ENCODE data around the gene MAD1L1.
"Not testable (repeated sequence)": the region's sequence is repeated elsewhere in the genome, so short reads cannot be mapped to it uniquely, and the experiment has no call there.

The MAD1L1 gene

DNA sequence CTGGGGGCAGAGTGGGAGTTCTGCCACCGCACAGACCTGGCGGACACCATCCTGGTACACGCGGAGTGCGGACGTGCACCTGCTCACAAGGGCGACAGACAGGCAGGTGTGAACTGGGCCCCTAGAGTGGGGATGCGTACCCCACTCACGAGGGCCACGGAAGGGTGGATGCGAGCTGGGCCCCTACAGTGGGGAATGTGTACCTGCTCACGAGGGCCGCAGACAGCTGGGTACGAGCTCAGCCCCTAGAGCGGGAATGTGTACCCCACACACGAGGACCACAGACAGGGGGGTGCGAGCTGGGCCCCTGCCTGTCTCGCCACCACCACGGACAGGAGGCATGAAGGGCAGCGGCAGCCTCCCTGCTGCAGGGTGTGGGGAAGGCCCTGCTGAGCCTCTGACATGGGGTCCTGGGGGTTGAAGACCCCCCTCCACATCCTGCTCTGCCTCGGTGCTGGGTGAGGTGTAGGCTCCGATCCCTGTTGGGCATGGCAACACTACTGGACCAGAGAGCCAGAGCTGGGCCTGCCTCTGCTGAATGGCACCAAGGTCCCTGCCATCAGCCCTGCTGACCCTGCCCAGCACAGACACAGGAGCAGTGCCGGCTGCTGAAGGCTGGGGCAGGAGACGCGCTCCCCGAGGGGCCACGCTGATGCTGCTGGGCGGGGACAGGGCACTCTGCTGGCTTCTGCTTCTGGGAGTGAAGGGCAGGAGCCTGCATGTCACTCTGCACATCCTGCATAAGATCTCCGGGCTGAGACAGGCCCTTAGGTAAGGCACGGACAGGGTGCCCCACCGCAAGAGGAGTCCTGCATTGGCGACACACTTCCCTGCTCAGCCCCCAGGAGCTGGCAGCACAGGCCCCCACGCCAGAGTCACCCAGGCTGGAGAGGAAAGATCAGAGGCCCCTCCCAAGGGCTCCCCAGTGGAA lies 259.2 kb downstream of the MAD1L1 start:
- Histone ChIP-seq H3K4me3 (ENCODE audit: low read length) (no peak overlapping the region), H3K36me3 (ENCODE audit: control insufficient read depth, insufficient read depth, low read length) (no peaks in the 10 kb centered on the region), H3K9ac (ENCODE audit: low read length) (no peak overlapping the region), H3K27ac (ENCODE audit: low read depth, low read length) (no peak overlapping the region), H3K27me3 (ENCODE audit: control insufficient read depth, insufficient read depth, low read length) (no peaks in the 10 kb centered on the region), H3K4me1 (ENCODE audit: control insufficient read depth, insufficient read depth, low read length) (no peaks in the 10 kb centered on the region)

DNA sequence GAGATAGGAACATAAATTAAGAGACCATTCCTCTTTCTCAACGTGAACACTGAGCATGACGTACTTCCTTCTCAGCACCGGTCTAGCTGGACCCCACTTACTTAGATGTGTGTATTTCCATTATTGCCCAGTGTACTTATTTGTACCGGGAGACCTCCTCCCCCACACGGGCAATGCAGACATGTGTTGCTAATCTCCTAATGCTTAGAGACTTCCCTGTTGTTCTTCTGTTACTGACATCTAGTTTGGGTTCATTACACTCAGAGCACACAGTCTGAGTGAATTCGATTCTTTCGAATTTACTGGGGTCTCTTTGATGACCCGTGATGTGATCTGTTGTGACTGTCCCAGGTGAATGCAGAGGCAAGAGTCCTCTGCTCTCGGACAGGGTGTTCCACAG lies 260.0 kb downstream of the MAD1L1 start:
- H3K27me3 ChIP-seq (ENCODE audit: control insufficient read depth, insufficient read depth, low read length), result no peaks in the 10 kb centered on the region
- no peak overlapping the region for H3K9ac ChIP-seq (ENCODE audit: low read length)
- no peaks in the 10 kb centered on the region for H3K36me3 ChIP-seq (ENCODE audit: control insufficient read depth, insufficient read depth, low read length)

DNA sequence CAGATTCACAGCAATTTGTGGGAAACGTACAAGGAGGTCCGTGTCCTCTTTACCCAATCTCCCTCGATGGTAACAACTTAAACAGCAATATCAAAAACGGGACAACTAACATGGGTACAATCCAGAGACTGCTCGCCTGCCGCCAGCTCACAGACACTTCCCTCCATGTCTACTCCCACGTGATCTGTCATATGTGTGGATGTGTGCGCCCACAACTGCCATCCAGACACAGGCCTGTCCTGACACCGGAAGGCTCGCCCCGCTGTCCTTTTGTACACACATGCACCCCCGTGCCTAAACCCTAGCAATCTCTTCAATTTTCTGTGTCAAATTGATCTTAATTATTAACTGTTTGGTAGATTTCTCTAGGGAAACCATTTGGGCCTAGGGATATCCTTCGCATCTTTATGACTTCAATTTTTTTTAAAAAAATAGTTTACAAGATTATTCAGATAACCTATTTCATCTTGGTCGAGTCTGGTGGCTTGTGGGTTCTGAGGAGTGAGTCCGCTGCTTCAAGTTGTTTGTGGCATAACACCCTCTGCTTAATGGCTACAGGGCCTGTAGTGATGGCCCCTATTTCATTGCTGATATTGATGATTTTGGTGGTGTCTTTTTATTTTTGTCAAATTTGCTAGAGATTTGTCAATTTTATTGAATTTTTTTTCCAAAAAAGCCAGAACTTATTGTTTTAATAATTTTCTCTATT lies 260.6 kb downstream of the MAD1L1 start:
- Histone ChIP-seq H3K27ac (ENCODE audit: low read depth, low read length) (no peak overlapping the region), H3K36me3 (ENCODE audit: control insufficient read depth, insufficient read depth, low read length) (no peaks in the 10 kb centered on the region), H3K4me3 (ENCODE audit: low read length) (no peak overlapping the region), H3K27me3 (ENCODE audit: control insufficient read depth, insufficient read depth, low read length) (no peaks in the 10 kb centered on the region), H3K4me1 (ENCODE audit: control insufficient read depth, insufficient read depth, low read length) (no peaks in the 10 kb centered on the region), H3K9ac (ENCODE audit: low read length) (no peak overlapping the region)

More for the DNA sequence above, 260.0 kb downstream of the MAD1L1 start:
- Histone ChIP-seq H3K27ac (ENCODE audit: low read depth, low read length) (no peak overlapping the region), H3K4me3 (ENCODE audit: low read length) (no peak overlapping the region), H3K4me1 (ENCODE audit: control insufficient read depth, insufficient read depth, low read length) (no peaks in the 10 kb centered on the region)

DNA sequence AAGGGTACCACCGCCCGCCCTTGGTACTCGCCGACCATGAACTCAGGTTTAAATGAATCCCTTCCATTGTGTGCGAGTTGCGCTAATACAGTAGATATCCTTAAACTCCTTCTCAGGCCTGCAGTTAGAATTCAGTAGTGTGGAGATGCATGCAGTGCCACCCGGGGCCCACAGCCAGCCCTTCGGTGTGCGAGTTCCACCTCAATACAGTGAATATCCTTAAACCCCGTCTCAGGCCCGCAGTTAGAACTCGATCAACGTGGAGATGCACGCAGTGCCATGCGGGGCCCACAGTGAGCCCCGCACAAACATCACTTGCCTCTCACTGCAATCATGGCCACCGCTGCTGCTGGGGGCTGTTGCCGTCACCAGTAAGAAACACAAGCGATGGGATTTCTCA lies 261.9 kb downstream of the MAD1L1 start:
- H3K4me1 ChIP-seq (ENCODE audit: control insufficient read depth, insufficient read depth, low read length), result no peaks in the 10 kb centered on the region
- no peak overlapping the region for H3K9ac ChIP-seq (ENCODE audit: low read length)
- H3K4me3 ChIP-seq (ENCODE audit: low read length), result no peak overlapping the region
- no peak overlapping the region for H3K27ac ChIP-seq (ENCODE audit: low read depth, low read length)
- H3K36me3 ChIP-seq (ENCODE audit: control insufficient read depth, insufficient read depth, low read length), result no peaks in the 10 kb centered on the region
- H3K27me3 ChIP-seq (ENCODE audit: control insufficient read depth, insufficient read depth, low read length), result no peaks in the 10 kb centered on the region

DNA sequence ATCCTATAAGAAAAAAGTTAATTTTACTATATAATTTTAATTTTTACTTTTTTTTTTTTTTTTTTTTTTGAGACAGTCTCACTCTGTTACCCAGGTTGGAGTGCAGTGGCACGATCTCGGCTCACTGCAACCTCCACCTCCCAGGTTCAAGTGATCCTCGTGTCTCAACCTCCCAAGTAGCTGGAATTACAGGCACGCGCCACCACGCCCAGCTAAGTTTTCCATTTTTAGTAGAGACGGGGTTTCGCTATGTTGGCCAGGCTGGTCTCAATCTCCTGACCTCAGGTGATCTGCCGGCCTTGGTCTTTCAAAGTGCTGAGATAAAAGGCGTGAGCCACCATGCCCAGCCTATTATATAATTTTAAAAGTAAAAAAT lies 262.5 kb downstream of the MAD1L1 start:
- H3K4me1 ChIP-seq (ENCODE audit: control insufficient read depth, insufficient read depth, low read length); H3K4me3 ChIP-seq (ENCODE audit: low read length); H3K27ac ChIP-seq (ENCODE audit: low read depth, low read length); H3K36me3 ChIP-seq (ENCODE audit: control insufficient read depth, insufficient read depth, low read length); H3K9ac ChIP-seq (ENCODE audit: low read length); H3K27me3 ChIP-seq (ENCODE audit: control insufficient read depth, insufficient read depth, low read length): not testable (repeated sequence)

DNA sequence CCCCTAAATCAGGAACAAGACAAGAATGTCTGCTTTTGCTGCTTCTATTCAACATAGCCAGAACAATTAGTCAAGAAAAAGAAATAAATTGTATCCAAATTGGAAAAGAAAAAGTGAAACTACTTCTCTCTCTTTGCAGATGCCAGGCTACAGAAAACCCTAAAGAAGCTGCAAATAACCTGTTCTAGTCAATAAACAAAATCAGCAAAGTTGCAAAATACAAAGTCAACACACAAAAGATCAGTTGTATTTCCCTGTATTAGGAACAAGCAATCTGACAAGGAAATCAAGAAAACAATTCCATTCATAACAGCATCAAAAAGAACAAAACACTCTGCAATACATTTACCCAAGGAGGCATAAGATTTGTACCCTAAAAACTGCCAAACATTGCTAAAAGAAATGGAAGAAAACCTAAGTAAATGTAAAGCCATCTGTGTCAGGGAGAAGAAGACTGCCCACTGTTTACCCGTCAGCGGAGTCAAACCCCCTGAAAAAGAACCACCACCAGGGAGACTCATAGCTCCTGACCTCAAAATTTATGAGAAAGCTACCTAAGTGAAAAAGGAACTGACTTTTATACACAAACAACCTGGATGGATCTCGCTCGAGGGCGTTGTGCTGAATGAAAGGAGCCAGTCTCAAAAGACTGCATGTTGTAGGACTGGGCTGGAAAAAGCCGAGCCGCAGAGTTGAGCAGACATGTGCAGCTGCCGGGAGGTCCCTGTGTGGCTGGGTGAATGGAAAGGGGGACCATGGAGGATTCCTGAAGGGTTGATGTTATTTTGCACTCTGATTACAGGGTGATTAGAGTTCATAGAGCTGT lies 263.1 kb downstream of the MAD1L1 start:
- Histone ChIP-seq H3K4me1 (ENCODE audit: control insufficient read depth, insufficient read depth, low read length) (no peaks in the 10 kb centered on the region), H3K27ac (ENCODE audit: low read depth, low read length) (no peak overlapping the region)

DNA sequence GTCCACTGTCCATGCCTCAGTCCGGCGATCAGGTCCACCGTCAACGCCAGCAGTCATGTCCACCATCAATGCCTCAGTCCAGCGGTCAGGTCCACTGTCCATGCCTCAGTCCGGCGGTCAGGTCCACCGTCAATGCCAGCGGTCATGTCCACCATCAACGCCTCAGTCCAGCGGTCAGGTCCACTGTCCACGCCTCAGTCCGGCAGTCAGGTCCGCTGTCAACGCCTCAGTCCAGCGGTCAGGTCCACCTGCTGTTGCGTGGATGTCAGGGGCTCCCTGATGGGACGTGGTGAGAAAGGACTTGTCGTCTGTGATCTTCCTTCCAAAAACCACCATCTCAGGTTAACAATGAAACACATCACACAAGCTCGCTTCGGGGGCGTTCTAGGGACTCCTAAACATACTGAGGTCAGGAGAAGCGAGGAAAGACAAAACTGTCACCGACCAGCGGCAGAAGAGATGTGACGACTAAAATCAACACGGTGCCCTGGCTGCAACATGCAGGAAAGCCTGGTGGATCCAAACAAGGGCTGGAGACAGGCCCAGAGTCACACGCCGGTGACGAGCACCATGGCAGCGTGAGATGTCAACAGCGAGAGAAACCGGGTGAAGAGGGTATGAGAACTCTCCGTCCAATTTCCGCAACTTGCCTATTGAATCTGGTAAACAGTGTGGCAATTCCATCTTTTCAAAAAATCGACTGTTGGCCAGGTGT lies 264.2 kb downstream of the MAD1L1 start:
- H3K36me3 ChIP-seq (ENCODE audit: control insufficient read depth, insufficient read depth, low read length), result no peaks in the 10 kb centered on the region
- no peaks in the 10 kb centered on the region for H3K4me1 ChIP-seq (ENCODE audit: control insufficient read depth, insufficient read depth, low read length)
- H3K27ac ChIP-seq (ENCODE audit: low read depth, low read length), result no peak overlapping the region
- H3K9ac ChIP-seq (ENCODE audit: low read length), result no peak overlapping the region
- no peak overlapping the region for H3K4me3 ChIP-seq (ENCODE audit: low read length)
- no peaks in the 10 kb centered on the region for H3K27me3 ChIP-seq (ENCODE audit: control insufficient read depth, insufficient read depth, low read length)

More for the DNA sequence above, 263.1 kb downstream of the MAD1L1 start:
- H3K36me3 ChIP-seq (ENCODE audit: control insufficient read depth, insufficient read depth, low read length), result no peaks in the 10 kb centered on the region
- H3K27me3 ChIP-seq (ENCODE audit: control insufficient read depth, insufficient read depth, low read length), result no peaks in the 10 kb centered on the region
- H3K9ac ChIP-seq (ENCODE audit: low read length), result no peak overlapping the region
- H3K4me3 ChIP-seq (ENCODE audit: low read length), result no peak overlapping the region

DNA sequence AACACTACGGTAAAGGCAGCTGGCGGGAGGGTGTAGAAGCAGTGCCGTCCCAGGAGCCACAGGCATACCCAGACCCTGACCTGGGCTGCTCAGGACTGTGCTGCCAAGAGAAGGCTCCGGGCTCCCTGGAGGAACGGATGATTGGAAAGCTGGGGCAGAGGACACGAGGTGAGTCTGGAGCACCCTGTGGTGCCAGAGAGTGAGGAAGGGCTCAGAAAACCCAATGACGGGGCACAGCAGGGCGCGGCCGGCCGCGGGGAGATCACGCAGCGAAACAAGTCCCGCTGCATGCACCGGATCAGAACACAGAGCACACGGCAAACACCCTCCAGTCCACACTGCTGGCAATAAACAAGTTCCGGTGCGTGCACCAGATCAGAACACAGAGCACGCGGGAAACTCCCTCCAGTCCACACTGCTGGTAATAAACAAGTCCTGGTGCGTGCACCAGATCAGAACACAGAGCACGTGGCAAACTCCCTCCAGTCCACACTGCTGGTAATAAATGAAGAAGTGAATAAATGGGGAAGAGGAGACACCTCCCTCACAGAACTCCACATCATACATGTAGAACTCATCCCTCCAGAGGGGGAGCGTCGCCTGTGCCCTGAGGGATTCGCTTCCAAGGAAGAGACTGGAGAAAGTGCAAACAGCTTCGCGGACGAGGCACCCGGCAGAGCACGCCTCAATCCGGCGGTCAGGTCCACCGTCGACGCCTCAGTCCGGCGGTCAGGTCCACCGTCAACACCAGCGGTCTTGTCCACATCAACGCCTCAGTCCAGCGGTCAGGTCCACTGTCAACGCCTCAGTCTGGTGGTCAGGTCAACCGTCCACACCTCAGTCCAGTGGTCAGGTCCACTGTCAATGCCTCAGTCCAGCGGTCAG lies 265.0 kb downstream of the MAD1L1 start:
- Histone ChIP-seq H3K36me3 (ENCODE audit: control insufficient read depth, insufficient read depth, low read length) (no peaks in the 10 kb centered on the region), H3K4me1 (ENCODE audit: control insufficient read depth, insufficient read depth, low read length) (no peaks in the 10 kb centered on the region), H3K4me3 (ENCODE audit: low read length) (no peak overlapping the region), H3K27me3 (ENCODE audit: control insufficient read depth, insufficient read depth, low read length) (no peaks in the 10 kb centered on the region), H3K9ac (ENCODE audit: low read length) (no peak overlapping the region), H3K27ac (ENCODE audit: low read depth, low read length) (no peak overlapping the region)

DNA sequence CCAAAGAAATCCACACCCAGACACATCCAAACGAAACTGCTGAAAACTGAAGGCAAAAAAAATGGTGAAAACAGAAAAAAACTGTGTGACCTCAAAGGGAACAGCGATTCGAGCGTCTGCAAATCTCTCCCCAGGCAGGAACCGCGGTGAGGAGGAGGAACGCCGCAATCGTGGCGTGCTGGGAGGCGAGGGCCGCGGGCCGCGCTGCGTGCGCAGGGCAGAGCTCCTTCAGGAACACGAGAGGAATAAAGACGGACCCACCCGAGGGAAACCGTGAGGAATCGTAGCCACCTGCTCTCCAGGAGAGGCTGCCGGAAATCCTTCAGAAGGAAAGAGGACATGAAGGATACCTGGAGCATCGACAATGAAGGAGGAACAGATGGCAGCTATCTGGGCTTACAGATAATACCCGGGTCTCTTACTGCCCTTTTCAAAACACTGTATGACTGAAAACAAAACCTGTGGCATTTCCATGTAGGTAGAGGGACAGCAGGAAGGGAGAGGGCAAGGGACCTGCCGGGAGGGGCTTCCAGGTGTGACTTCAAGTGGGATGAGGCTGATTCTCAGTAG lies 266.0 kb downstream of the MAD1L1 start:
- H3K27ac ChIP-seq (ENCODE audit: low read depth, low read length), result no peak overlapping the region
- H3K27me3 ChIP-seq (ENCODE audit: control insufficient read depth, insufficient read depth, low read length), result no peaks in the 10 kb centered on the region
- no peak overlapping the region for H3K4me3 ChIP-seq (ENCODE audit: low read length)
- H3K36me3 ChIP-seq (ENCODE audit: control insufficient read depth, insufficient read depth, low read length), result no peaks in the 10 kb centered on the region
- no peak overlapping the region for H3K9ac ChIP-seq (ENCODE audit: low read length)
- H3K4me1 ChIP-seq (ENCODE audit: control insufficient read depth, insufficient read depth, low read length), result no peaks in the 10 kb centered on the region

DNA sequence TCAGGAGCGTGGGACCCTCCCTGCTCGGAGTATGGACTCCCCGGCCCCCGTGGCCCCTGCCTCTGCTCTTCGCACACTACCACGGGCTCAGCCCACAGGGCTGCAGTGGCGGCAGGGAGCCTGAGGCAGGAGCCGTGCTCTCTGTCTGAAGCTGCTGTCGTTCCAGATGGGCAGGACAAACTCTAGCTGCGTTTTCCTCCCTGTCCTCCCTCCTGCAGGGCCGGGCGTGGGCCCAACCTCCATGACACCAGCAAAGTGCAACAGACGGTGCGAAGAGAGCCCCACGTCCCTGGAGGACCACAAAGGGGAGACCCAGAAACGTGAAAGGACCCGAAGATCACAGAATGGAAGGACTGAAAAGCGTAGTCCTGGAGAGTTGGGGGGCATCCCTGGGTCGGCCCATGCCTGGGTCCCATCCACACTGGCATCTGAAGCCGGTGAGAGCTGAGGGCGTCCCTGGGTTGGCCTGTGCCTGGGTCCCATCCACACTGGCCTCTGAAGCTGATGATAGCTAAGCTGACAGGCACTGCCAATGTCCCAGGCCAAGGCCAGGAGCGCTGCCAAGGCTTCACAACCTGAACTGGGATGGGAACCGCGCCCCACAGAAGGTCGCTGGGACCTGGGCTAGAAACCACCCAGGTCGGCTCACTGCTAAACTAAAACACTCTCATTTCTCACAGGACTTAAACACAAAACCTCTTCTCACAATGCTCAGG lies 267.0 kb downstream of the MAD1L1 start:
- no peak overlapping the region for H3K9ac ChIP-seq (ENCODE audit: low read length)
- no peaks in the 10 kb centered on the region for H3K4me1 ChIP-seq (ENCODE audit: control insufficient read depth, insufficient read depth, low read length)
- H3K27ac ChIP-seq (ENCODE audit: low read depth, low read length), result no peak overlapping the region
- no peak overlapping the region for H3K4me3 ChIP-seq (ENCODE audit: low read length)
- no peaks in the 10 kb centered on the region for H3K36me3 ChIP-seq (ENCODE audit: control insufficient read depth, insufficient read depth, low read length)
- no peaks in the 10 kb centered on the region for H3K27me3 ChIP-seq (ENCODE audit: control insufficient read depth, insufficient read depth, low read length)

Data from rectal smooth muscle tissue (tissue), 1 donor.